Activated CD8-positive, alpha-beta memory T cell treated with anti-CD3 and anti-CD28 coated beads for 48 hours (primary cell): ENCODE results near the gene SH3GLB2.

ENCODE experiments used
- DNase-seq, 3 experiments: peaks; one replicate each; pipeline ENCODE4 v3.0.0-alpha.2; 2020; ENCODE audit warnings: low read depth in 2 of 3, low spot score in 2 of 3

The SH3GLB2 gene

DNA sequence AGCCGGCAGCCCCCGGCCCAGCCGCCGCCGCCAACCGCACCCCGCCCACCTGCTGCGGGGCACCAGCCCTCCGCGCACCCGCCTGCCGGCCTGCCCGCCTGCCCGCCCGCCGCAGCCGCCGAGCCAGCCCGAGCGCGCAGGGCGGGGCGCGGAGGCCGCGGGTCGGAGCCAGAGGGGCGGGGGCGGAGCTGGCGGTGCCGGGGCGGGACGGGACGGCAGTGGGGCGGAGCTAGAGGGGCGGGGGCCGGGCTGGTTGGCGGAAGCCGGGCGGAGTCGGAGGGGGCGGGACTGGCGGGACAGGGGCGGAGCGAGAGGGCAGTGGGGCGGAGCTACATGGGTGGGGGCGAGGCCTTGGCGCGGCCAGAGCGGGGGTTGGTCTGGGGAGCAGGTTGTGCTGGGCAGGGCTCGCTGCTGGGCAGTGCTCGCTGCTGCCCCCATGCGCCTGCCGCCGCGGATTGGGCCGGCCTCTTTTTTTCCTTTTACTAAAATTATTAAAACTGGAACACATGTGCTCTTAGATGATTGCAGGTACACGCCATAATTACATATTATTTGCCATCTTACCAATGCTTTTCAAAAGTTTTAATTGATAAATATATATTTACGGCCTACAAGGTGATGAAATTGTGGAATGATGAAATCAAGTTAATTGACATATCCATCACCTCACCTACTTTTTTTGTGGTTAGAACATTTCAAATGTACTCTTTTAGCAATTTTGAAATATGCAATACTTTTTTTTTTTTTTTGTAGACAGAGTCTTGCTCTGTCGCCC lies at the start of gene SH3GLB2:
TSS of gene SH3GLB2 (minus strand) at position 140 of the 775 bp plus-strand sequence. CDS start 177 bp downstream, outside the sequence.
- DNase-seq = peak; percentile 90 to 98 (median 98)

- DNase-seq = no peak
These were observed 49.1 kb upstream of the SH3GLB2 start for GRCh38 chr9:129077236-129077635.

- DNase-seq = no peak
These were observed 48.5 kb upstream of the SH3GLB2 start for GRCh38 chr9:129076640-129077037.

DNA sequence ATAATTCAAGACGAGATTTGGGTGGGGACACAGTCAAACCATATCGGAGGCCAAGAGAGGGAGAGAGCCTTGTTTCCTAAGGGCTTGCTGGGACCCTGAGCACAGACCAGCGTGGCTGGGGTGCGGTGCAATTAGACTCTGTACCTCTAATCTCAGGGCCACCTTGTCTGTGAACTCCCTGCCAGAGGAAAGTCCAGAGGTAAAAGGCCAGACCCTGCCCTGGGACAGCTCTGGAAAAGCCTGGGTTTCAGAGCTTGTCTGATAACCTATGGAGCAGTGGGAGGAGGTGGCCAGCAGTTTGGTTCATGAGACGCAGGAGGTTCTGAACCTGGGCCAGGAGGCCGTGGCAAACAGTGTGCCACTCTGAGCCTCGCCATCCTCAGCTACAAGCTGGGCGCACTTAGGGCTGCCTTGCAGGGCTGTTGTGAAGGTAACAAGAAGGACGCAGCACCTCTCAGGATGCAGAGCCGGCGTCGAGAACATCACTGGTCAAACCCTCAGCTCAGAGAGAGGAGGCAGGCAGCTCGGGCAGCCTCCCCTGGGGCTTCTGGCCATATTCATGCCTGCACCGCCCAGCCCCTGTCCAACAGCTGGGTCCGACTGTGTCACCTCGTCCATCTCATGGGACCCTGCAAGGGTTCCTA lies 48.0 kb upstream of the SH3GLB2 start:
- no peak for DNase-seq

- DNase-seq = no peak
These were observed 46.0 kb upstream of the SH3GLB2 start for GRCh38 chr9:129074106-129074505.

DNA sequence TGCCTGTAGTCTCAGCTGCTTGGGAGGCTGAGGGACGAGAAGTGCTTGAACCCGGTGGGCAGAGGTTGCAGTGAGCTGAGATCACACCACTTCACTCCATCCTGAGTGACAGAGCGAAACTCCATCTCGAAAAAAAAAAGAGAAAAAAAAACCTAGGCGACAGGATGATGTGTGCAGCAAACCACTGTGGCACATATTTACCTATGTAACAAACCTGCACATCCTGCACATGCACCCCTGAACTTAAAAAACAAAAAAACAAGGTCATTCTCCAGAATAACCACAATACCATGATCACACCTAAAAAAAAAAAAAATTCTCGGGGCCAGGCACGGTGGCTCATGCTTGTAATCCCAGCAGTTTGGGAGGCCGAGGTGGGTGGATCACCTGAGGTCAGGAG lies 45.3 kb upstream of the SH3GLB2 start:
- no peak for DNase-seq

GRCh38 chr9:129072171-129072570 lies 44.0 kb upstream of the SH3GLB2 start:
- no peak for DNase-seq

DNA sequence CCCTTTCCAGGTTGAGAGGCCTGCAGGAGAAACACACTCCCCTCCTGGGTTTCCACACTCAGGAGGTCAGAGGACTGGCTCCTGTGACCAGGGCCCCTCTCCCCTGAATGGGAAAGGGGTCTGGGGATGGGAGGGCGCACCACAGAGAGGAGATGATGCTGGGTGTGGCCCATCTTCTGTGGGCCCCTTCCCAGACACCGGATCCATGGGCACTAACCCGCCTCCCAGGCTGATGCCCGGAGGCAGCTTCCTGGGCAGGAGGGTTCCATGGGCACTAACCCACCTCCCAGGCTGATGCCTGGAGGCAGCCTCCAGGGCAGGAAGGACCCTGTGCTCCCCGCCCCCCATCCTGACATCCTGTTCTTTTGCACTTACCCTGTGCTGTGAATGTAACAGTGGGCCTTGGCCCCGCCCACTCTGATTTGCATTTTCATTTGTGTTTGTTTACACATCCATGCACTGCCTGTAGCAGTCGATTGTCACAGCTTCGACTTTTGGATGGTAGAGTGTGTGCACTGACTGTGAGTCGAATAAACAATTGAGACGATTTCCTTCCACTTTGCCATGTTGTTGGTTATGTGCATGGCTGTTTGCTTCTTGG lies 43.5 kb upstream of the SH3GLB2 start:
- no peak for DNase-seq

GRCh38 chr9:129070696-129071525 lies 42.8 kb upstream of the SH3GLB2 start:
- DNase-seq = no peak

DNA sequence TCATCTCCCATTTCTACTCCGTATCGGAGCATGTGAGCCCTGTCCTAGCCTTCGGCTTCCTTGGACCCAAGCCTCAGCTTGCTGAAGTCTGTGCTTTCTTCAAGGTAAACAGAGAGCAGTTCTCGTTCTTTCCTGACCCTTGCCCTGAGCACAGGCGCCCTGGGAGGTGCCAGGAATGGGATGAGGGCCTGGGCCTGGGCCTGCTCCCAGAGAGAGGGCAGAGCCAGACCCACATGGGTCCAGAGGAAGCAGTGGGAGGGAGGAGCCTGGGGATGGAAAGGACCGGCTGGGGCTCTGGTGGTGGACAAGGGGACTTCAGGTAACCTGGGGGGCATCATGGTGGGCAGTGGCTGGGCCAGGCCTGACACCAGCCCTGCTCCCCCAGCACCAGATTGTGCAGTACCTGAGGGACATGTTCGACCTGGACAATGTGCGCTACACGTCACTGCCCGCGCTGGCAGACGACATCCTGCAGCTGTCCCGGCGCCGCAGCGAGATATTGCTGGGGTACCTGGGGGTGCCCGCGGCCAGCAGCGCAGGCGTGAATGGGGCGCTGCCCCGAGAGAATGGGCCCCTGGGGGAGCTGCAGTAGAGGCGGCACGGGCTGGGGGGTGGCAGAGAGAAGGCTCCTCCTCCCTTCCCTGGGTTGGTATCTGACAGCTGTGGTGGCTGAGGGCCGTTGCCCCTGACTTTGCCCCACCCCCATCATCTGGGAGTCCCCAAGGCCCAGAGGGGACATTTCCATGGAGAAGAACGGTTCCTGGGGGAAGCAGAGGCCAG lies 41.9 kb upstream of the SH3GLB2 start:
- no peak for DNase-seq

GRCh38 chr9:129068990-129069861 lies 41.1 kb upstream of the SH3GLB2 start:
- DNase-seq = peak in 2 of 3 experiments; percentile 30 to 49

DNA sequence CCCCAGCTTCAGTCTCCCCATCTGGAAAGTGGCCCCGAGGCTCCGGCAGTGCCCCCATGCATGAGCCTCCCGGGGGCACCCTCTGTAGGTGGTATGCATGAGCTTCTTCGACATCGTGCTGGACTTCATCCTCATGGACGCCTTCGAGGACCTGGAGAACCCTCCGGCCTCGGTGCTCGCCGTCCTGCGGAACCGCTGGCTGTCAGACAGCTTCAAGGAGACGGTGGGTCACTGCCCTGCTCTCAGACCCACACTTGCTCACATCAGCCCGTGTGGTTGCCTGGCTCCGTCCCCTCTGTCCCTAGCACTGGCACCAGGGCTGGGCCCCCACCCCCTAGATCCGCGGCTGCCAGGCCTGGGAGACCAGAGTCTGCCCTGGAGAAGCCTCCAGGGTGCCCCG lies 40.0 kb upstream of the SH3GLB2 start:
- no peak for DNase-seq

GRCh38 chr9:129064499-129064908 lies 36.4 kb upstream of the SH3GLB2 start:
- DNase-seq = no peak

- no peak for DNase-seq
These were observed 34.9 kb upstream of the SH3GLB2 start for GRCh38 chr9:129063061-129063460.

GRCh38 chr9:129060991-129061390 lies 32.9 kb upstream of the SH3GLB2 start:
- no peak for DNase-seq

DNA sequence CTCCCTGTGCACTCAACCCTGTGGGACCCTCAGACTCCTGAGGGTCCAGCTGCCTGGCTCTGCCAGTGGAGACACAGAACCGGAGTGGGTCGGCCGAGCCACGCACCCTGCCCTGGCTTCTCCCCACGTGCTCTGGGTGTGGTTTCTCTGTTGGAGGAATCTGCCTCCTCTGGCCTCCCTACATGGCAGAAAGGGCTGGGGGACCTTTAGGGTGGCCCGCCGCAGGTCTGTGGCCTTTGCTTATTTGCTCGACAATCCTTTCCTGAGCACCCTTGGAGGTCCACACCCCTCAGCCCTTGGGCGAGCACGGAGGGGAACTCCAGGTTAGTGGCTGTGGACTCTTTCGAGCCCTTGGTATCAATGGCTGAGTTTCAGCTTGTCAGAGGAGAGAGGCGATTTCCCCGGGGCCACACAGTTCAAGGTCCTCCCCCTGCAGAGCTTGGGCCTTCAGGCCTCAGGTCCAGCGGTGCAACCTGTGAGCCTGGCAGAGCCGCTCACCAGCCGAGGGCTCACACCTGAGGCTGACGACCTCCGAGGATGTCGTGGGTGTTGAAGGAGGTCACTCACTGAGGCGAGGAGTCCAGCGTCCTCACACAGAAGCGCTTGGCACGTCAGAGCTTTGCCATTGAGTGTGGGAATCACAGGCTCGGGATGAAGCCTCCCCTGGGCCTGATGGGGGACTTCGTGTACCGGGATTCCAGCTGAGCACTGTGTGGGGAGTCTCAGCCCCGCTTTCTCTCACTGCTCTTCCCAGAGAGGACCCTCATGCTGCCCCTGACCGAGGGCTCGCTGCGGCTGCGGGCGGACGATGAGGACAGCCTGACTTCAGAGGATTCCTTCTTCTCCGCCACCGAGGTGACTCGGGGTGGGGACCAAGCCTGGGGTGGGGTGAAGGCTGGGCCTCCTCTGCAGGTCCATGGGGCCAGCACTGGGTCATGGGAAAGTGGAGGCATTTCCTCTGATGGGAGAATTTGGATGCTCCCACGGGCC lies 32.0 kb upstream of the SH3GLB2 start:
- DNase-seq = no peak

DNA sequence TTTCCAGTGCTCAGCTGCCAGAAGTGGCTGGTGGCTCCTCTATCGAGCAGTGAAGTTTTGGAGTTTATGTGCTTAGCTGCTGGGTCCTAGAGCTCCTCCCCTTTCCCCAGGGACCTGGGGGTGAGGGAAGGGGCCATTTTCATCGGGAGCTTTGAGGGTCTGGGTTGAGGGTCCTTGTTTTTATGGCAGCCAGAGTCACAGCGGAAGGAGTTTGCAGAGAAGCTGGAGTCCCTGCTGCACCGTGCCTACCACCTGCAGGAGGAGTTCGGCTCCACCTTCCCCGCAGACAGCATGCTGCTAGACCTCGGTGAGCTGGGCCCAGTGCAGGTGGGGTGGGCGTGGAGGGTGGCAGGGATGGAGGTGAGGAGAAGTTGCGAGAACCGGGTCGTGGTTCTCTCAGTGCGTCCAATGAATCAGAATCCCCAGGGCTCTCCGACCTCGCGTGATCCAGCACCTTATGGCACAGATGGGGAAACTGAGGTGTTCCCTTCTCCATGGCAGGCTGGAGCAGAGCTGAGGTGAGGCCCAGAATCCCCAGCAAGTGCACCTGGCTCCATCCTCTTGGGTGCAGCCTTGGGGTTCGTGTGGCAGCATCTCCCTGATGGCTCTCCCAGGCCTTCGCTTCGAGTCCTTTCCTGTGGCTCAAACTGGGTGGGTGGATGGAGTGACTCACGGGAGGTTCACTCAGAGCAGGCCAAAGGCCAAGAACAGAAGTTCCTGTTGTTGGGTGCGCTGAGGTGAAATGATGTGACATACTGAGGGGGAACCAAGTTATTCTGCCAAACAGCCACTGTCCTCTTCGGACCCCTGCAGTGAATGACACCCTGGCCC lies 31.0 kb upstream of the SH3GLB2 start:
- DNase-seq = no peak
